TTC549 (cell line): ENCODE measurements around the gene NRG3.
"Not testable (repeated sequence)": the region's sequence is repeated elsewhere in the genome, so short reads cannot be mapped to it uniquely, and the experiment has no call there.

Experiments used
- FAIRE-seq: peaks from 2 replicates; lab custom pipeline; 2012; peaks lifted over from hg19 to GRCh38; lab: Jason Lieb, UNC

The NRG3 gene

DNA sequence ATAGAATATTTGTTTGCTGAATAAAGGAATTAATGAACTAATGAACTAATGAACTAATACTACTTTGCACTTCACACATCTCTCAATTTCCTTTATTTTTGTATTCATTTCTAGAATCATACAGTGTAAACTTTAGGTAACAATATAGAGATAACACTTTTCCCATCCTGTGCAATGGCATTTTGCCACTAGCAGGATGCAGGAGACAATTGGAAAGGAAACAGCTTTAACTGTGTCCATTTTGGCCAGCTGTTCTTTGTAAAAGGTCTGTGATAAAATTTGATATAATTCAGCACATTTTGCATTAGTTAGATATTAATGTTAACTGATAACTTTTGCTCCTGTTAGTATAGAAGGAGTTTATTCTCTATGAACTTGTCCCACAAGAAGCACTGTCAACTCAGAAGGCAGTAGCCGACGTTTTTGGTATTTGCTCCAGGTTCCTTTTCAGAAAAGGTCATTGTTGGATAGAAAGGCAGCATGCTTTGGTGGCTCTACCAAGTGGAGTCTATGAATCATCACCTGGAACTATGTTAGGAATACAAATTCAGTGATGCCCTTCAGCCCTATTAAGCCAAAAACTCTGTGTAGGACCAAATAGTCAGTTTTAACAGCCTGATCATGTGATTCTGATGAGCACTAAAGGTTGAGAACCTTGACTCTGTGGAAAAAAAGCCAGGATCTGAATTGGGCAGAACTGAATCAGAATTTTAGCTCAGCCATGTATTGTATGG, 86.6 kb downstream of the NRG3 start:
- no peak for FAIRE-seq

DNA sequence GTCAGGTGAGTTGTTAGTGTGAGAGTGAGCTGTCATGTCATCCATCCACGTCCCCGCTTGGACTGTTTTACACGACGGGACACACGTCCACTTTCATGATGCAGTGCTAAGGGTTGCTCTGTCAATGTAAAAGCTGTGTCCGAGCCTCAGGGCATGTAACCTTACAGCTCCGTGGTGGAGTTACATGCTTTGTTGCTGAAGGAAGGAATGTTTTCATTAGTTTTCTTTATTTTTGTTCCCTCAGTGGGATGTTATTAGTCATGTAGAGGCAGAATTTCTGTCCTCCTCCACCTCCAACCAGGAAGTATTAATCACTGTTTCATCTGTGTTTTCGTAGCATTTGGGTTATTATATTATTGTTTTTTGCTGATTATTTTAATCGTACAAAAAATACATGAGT, 88.6 kb downstream of the NRG3 start:
- FAIRE-seq = no peak

DNA sequence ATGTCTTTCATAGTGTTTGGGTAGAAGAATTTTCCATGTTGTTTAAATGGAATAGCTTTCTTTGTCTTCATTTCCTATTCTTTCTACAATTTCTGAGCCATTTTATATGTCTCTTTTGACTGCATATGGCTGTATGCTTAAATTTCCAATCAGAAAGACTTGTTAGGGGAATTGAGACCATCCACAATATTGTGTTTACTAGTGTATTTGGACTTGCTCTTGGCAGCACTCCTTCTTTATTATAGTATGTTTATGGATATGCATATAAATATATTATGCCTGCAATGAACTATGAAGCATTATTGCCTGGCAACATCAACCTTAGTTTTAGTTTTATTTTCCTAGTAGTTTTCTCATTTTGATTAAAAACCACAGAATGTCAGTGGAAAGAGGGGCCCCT, 92.7 kb downstream of the NRG3 start:
- no peak for FAIRE-seq

DNA sequence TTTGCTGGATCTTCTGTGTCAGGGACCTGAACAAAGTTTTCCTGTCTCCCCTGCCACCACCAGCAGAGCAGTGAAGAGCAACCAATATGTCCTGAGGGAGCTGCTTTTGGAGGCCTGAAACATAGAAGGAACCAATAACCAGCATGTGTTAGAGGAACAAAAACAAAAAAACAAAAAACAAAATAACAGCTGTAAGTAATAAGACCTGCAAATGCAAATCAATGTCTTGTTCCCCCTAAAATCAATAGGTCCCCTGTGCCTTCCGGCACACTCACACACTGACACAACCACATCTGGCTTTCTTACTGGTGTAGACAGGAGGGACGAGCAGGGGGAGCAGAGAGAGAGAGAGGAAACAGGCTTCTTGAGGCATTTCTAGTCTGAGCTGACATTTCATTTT, 94.1 kb downstream of the NRG3 start:
- no peak for FAIRE-seq

DNA sequence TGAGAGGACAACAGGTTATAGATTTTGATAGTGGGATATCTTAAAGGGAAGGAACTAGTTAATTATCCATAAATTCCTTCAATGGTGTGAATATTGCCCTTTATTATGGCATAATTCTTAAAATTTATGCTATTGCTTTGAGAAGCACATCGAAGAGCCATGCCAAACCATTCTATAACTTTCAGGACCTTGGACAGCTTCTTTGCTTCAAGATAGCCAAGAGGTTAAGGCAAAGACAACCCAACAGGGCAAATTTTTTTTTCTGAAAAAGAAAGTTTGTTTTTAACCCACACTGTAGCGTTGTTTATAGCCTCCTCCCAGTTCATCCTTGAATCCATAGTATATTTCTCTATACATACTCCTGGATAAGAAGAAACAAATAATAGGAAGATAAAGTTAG, 103.2 kb downstream of the NRG3 start:
- FAIRE-seq = no peak

DNA sequence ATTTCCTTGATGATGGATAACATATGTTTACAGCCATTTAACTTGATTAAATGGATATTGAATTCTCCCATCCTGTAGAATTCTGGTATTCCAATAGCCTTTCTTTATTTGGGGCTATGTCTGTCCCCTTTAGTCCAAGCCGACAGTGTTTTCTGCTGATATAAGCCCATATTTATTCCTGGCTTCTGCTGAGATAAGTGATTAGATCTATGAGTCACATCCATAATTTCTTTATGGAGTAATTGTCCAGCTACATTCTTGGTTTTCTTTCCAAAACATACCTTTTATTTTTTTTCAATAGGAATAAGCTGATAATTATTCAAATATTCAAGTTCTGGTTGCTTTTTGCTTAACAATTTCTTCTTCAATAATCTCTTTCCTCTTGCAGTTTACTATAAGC, 106.7 kb downstream of the NRG3 start:
- no peak for FAIRE-seq

DNA sequence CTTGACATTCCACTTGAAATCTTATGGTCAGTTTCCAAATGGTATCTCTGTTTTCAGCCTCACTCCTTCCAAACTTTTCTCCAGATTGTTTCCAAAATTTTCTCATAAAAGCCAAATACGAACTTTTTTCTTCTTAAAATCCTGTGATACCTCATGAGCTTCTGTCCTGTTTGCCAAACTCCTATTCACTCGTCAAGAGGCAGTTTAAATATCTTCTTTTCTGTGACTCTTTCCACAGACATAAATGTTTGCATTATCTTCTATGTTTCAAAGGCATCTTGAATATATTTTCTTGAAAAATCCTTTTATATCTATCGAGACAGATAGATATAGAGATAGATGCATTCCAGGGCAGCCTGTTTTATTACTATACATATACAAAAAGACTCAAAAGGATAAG, 109.4 kb downstream of the NRG3 start:
- FAIRE-seq = no peak

DNA sequence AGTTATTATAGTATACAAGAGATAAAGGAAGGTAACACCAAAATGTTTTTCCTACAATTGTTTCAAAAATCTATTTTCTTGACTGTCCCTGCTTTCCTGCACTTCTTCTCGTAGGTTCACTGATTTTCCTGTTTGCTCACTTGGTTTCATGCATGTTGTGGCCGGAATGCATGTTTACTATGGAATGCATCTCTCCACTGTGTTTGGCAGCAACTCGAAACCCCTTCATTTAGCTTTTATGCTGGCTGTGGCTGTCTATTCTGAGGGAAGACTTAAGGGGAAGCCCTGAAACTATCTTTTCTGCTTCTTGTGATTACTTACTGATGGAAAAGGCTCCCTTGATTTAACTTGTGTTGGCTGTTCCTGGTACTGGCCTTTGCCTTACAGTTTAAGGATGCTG, 120.3 kb downstream of the NRG3 start:
- FAIRE-seq = no peak

DNA sequence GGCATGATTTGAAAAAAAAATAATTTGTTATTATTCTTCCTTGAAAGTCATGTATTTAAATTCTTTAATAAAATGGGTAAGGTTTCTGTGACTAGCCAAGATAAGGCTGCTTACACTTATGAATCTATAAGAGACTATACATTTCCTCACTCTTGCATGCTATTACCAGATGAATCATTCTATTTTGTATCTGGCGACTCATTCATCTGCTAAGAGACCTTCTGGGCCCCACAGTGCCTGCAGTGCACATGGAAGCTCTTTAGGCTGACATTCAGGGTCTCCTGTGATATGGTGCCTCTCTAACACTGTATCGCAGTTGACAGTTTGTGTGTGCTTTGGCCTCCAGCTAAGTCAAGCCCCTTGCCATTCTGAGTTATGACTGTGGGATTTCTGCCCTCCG, 121.9 kb downstream of the NRG3 start:
- no peak for FAIRE-seq

DNA sequence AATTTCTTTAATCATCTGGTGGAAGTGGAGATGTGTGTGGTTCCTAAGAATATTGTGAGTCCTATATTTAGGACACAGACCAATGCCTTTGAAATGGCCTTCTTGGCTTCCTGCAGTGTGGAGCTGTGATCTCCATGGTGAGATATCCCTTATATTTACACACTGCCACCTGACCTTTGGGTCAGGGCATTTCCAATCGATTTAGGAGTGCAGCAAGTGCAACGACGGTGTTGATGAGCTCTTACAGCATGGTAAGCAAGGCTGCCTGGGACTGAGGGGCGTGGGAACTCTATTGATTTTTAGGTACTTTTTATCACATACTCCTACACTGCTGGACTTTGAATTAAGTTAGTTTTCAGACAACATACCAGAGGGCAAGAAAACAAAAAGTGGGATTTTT, 146.0 kb downstream of the NRG3 start:
- FAIRE-seq = no peak

DNA sequence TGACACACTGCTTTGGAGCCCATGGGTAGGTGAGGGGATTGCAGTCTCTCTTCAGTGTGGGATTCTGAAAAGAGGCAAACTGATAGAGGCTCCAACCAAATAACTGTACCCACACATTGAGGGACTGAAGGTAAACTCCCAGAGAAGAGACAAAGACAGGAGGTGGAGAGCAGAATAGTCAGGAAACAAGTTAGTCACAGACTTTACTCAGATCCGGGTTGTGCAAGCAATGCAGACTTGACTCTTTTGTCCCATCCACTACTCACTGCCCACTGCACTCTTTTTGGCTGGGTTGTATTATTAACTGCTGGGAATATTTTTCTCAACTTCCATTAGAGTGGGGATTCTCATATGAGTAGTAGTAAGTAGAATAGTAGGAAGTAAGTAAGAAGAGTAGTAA, 152.7 kb downstream of the NRG3 start:
- FAIRE-seq = no peak

DNA sequence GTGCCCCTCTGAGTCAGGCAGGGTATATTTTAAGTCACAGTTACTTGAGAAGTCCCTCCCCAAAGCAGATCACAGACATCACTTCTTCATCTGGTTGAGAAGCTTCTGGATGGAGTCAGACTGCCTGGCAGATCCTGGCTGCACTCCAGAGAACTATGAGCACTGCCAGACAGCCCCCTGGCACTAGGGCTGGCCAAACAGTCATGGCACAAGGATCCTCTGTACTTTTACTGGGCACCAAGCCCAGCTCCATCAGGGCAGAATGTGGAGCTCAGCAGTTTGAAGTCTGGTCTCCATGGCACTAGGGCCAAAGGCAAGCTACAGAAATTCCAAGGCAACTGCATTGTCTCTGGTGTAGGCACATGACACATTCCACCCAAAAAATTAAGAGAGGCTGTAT, 162.1 kb downstream of the NRG3 start:
- FAIRE-seq = no peak

DNA sequence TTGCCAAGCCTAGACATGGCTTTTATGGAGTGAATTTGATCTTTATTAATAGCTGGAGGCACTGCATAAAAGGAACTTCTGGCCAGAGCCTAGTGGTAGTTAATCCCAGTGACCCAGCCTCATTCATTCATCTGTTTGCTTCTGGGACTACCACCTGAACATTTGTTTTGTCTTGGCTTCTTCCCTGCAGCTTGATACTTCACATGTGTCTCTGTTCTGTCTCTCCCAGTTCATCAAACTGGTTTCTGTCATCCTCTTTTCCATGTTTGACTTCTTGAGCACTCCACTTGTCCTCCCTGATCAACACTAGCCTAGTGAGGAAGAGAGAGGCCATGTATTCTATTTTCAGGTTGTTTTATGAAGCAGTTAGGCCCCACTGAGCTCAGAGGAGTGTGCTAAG, 163.6 kb downstream of the NRG3 start:
- no peak for FAIRE-seq

DNA sequence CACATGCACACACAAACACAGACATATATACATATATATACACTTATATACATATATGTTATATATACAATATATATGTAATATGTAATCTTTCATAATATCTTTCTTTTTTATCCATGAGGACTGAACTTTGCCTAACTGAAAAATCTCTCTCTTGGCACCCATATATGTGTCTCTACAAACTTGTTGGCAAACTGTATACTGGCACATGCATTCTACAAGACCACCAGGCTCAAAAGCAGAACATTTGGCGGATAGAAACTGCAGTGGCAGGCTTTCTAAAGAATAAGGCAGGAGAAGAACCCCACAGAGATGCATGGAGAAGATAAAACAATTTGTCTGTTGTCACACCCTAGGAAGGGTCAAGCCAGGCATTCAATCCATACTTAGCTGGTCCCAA, 165.3 kb downstream of the NRG3 start:
- FAIRE-seq = no peak

DNA sequence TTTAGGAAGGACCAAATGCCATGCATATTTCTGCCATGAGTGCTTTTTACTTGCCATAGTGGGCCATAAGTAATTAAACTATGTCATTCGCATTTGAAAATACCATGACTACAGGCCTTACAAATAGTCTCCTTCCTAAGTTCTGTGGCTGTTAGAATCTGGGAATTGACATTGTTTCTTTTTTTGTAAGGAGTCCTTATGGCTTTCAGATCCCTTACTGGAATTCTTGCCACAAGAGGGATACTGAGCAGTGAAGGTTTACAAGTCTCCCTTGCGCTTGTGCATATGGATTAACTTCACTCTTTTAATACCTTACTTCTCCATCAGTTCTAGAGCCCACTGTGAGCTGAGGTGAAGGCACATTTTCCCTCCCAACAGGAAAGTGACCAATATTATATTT, 166.0 kb downstream of the NRG3 start:
- no peak for FAIRE-seq

DNA sequence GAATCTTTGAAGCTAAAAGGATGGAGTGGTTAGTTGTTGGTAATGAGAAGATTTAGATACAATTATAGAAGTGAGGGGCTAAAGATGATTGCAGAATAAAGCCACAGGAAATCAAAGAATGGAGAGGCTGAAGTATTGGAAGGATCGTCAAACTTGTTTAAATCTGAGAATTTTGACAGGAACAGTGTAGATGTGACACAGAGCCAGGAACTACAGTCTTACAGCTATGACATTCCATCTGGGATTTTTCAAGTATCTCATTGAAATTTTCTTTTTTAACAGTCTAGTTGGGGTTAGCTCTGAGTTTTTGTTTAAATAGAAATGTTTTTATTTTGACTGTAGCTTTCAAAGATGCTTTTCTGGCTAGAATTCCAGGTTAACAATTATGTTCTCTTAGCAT, 181.4 kb downstream of the NRG3 start:
- no peak for FAIRE-seq

DNA sequence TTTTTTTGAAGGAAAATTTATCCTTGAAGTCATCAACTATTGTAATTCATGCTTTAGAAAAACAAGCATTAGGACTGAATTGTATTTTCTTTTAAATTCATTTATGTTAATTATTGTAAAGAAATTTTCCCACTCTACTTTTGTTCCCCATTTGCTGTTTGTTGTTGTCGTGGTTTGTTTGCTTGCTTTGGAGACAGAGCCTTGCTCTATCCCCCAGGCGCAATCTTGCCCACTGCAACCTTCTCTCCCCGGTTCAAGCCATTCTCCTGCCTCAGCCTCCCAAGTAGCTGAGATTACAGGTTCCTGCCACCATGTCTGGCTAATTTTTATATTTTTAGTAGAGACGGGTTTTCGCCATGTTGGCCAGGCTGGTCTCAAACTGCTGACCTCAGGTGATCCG, 192.2 kb downstream of the NRG3 start:
- FAIRE-seq = not testable (repeated sequence)

DNA sequence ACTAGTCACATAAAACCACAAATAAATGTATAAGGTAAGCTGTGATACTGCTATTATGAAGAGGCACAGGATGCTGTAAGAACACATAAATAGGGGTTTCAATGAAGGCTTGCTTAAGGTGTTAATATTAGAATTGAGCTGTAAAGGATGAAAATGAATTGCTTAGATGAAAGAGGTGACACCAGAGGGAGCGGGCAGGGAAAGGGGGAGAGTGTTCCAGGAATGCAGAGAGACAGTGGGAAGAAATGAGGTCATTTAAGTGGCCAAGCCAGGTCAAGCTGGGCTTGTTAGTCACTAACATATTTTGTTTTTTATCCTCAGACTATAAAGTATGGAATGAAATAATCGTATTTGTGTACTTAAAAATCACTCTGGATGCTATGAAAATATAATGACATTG, 193.5 kb downstream of the NRG3 start:
- no peak for FAIRE-seq

DNA sequence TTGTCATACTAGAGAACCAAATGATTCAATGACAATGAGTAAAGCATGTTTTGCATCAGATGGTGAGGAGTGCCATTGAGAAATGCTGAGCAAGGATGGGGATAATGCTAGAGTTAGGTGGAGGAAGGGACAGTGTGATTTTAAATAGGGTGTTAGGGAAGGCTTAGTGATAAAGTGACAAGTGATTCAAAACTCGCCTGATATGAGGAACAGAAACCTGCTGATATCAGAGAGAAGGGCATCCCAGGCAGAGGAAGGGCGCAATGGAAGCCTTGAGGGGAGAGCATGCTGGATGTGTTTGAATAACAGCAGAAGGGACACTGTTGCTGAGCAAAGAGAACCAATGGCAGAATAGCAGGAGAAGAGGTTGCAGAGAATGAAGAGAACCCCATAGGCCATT, 196.2 kb downstream of the NRG3 start:
- FAIRE-seq = no peak

DNA sequence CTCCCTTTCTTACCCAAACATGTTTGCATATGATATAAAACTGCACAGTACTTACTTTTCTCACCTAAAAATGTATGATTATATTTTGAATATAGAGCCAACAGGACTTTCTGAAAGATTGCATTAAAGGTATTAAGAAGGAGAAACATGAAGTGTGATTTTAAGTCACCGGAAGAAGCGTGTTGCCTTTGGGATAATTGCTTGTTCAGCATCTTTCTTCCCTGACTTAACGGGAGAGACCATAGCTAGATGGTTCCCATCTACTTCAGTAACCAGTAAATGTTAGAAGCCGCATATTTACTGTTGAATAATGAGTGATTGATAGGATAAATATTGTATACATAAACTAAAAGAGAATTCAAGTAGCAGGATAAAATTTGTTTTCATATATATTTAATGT, 197.1 kb downstream of the NRG3 start:
- no peak for FAIRE-seq

DNA sequence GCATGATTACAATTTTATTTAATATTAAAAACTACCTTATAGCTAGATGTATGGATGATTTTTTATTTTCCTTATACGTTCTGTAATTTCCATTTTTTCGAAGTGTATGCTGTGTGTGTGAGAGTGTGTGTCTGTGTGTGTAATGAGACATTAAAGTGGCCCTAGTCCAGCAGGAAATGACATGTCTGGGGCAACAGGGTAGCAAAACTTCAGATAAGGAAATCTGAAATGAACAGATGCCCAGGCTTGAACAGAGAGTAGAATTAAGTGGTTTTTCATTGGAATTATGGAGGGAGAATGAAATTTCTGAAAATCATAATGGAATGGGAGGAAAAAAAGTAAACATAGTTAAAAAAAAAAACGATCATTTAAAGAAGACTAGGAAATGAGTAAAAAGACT, 200.6 kb downstream of the NRG3 start:
- no peak for FAIRE-seq

DNA sequence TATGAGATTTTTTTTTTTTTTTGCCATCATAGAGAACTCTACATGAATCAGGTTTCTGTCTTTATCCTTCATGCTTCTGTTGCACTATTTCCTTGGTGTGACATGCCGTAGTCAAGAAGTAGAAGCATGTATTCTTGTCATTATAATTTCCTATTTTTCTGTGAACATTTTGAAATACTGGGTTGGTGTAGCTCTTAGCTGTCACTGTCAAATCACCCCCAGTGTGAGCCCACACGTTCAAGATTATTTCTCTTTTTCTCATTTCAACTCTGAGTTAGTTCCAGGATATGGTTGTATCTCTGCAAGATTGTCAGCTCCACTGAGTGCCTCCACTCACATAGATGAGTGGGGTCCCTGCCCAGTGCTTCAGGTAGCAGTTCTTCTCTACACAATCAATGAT, 209.5 kb downstream of the NRG3 start:
- no peak for FAIRE-seq

DNA sequence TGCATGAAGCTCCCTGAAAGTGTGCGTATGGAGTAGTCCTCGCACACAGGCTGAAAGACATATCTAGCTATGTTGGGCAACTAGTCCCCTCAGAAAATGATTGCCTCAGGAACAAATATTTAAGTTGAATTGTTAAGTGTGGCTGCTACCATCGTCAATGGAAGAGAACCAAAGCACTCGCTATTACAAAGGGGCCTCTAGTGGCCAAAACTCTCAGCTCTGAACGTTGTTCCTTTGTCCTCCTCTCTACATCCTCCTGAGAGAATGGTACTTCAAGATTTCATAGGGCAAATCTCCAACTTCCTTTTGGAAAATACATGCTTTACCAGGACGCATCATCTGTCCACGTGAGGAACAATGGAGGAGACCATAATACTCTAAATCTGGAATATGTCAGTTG, 209.9 kb downstream of the NRG3 start:
- FAIRE-seq = no peak

DNA sequence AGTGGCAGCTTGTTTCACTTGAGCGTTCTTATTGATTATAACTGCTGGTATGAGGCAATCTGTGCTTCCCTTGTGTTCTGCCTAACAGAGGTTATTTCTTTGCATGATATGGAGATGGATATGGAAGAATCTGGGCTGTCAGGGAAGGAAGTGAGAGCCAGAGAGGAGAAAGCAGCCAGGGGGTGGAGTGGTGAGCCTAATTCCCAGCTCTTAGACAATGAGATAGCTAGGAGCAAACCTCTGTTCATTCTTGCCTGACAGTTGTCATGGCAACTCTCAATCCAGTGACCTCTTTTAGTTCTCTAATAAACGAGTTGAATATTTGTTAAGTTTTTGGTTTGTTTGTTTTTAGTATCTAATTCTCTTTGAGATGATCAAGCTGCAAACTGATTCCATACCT, 214.3 kb downstream of the NRG3 start:
- FAIRE-seq = no peak

DNA sequence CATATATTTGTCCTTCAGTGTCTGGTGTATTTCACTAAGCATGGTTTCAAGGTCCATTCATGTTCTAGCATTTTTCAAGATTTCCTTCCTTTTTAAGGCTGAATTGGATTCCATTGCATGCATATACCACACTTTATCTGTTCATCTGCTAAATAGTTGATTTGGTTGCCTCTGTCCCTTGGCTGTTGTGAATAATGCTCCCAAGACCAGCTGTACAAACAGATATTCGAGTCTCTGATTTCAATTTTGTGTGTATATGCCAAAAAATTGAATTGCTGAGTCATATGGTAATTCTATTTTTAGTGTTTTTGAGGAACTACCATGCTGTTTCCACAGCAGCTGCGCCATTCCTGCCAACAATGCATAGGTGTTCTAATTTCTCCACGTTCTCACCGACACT, 216.4 kb downstream of the NRG3 start:
- no peak for FAIRE-seq
